Measurements from ENCODE around the gene HSPA14. TPM values are rescaled to one million over a fixed set of nuclear protein-coding genes. Genes with fewer than 3 reads are reported as not detected.

The HSPA14 gene
- total and polyA plus RNA-seq, 10 of the 15 experiments (the other 5 are each of a cell fraction or from before 2014, with no cell fraction given) = 26.6 to 56.1 (median 34.3) TPM

DNA sequence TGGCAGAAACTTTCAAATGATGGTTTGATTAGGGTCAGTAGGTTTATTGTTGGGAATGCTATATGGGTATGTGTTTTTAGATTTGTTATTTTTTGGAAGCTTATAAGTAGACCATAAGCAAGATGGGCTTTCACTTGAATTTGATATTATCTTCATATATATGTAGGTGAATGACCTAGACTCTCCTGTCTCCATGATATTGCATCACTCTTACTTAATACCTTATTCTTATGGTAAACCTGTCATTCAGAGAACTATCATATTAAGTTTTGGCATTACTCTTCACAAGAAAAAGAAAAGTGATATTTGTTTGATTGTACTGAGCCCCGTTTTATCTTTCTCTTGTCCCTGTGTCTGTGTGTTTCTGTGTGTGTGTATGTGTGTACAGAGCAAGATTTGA is 17.3 kb downstream of the HSPA14 start (continued):
- TF ChIP-seq, protein P1, sequence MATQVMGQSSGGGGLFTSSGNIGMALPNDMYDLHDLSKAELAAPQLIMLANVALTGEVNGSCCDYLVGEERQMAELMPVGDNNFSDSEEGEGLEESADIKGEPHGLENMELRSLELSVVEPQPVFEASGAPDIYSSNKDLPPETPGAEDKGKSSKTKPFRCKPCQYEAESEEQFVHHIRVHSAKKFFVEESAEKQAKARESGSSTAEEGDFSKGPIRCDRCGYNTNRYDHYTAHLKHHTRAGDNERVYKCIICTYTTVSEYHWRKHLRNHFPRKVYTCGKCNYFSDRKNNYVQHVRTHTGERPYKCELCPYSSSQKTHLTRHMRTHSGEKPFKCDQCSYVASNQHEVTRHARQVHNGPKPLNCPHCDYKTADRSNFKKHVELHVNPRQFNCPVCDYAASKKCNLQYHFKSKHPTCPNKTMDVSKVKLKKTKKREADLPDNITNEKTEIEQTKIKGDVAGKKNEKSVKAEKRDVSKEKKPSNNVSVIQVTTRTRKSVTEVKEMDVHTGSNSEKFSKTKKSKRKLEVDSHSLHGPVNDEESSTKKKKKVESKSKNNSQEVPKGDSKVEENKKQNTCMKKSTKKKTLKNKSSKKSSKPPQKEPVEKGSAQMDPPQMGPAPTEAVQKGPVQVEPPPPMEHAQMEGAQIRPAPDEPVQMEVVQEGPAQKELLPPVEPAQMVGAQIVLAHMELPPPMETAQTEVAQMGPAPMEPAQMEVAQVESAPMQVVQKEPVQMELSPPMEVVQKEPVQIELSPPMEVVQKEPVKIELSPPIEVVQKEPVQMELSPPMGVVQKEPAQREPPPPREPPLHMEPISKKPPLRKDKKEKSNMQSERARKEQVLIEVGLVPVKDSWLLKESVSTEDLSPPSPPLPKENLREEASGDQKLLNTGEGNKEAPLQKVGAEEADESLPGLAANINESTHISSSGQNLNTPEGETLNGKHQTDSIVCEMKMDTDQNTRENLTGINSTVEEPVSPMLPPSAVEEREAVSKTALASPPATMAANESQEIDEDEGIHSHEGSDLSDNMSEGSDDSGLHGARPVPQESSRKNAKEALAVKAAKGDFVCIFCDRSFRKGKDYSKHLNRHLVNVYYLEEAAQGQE (IDR thresholded peaks at IDR 0.05; ENCODE audit: low read depth, low read length) = no peak
- TF ChIP-seq RFX5 (IDR thresholded peaks at IDR 0.05; ENCODE audit: low read depth, low read length) = no peak
- TF ChIP-seq SMC3 (IDR thresholded peaks at IDR 0.05; ENCODE audit: borderline replicate concordance, low read length) = no peak
- TF ChIP-seq KAT2A (conservative IDR thresholded peaks at IDR 0.05; ENCODE audit: control insufficient read depth, low read depth, low read length) = no peak

- FAIRE-seq (no peak), DNase-seq (ENCODE audit: low read depth, low spot score) (no peak), ATAC-seq (no peak)
- Histone ChIP-seq H2AFZ (ENCODE audit: control insufficient read depth, low read depth, low read length) (no peak overlapping the region), H4K20me1 (ENCODE audit: control insufficient read depth, insufficient read depth) (no peaks in the 10 kb centered on the region), H3K9me3 (replicated peaks; ENCODE audit: control insufficient read depth, insufficient read depth, low read length) (no peaks in the 10 kb centered on the region), H3K4me3 (no peak overlapping the region), H3K36me3 (ENCODE audit: control insufficient read depth in 2 of 2, insufficient read depth in 2 of 2, low read length in 1 of 2) (peaks cover 8 to 11% of the 10 kb centered on the region in 2 experiments), H3K4me1 (ENCODE audit: control insufficient read depth, insufficient read depth, low read length) (no peaks in the 10 kb centered on the region), H3K9ac (ENCODE audit: control insufficient read depth, insufficient read depth, low read length) (no peak overlapping the region), H3K4me2 (ENCODE audit: control insufficient read depth, insufficient read depth) (no peak overlapping the region), H3K27me3 (replicated peaks in 1 of 2; ENCODE audit: control insufficient read depth in 2 of 2, insufficient read depth in 2 of 2, low read length in 1 of 2) (no peaks in the 10 kb centered on the region), H3K27ac (ENCODE audit: control insufficient read depth, insufficient read depth) (no peak overlapping the region), H3K79me2 (ENCODE audit: control insufficient read depth, insufficient read depth, low read length) (no peaks in the 10 kb centered on the region)
- ChIA-PET POLR2A (interaction anchor here (0.6 kb wide), 1 partner anchor 1492 kb away, joined by 3 read pairs; no protein-coding TSS in a partner anchor), RAD21 (ENCODE audit: unreplicated experiment) (no interaction called here), SMC1A (ENCODE audit: uncharacterized antibody, unreplicated experiment) (interaction anchor here (1.3 to 1.5 kb wide), 2 partner anchors 11 kb away, joined by 3 read pairs; no protein-coding TSS in a partner anchor), CTCF (interaction anchor here (1.2 kb wide), 1 partner anchor 15 kb away, joined by 3 read pairs; no protein-coding TSS in a partner anchor)
- intact Hi-C loops (cut with micrococcal nuclease; ENCODE audit: unreplicated experiment) = no loop called here
- TF ChIP-seq ZNF207 (IDR thresholded peaks at IDR 0.05; ENCODE audit: borderline replicate concordance) = no peak
- no peak for TF ChIP-seq HDAC2 (IDR thresholded peaks at IDR 0.05)
- TF ChIP-seq EZH2 (IDR thresholded peaks at IDR 0.05; ENCODE audit: borderline replicate concordance, control insufficient read depth, low read depth, low read length) = no peak
- TF ChIP-seq BACH1 (IDR thresholded peaks at IDR 0.05; ENCODE audit: borderline replicate concordance) = no peak
- no peak for TF ChIP-seq CREM (IDR thresholded peaks at IDR 0.05; ENCODE audit: low read depth)
- TF ChIP-seq, protein P2, sequence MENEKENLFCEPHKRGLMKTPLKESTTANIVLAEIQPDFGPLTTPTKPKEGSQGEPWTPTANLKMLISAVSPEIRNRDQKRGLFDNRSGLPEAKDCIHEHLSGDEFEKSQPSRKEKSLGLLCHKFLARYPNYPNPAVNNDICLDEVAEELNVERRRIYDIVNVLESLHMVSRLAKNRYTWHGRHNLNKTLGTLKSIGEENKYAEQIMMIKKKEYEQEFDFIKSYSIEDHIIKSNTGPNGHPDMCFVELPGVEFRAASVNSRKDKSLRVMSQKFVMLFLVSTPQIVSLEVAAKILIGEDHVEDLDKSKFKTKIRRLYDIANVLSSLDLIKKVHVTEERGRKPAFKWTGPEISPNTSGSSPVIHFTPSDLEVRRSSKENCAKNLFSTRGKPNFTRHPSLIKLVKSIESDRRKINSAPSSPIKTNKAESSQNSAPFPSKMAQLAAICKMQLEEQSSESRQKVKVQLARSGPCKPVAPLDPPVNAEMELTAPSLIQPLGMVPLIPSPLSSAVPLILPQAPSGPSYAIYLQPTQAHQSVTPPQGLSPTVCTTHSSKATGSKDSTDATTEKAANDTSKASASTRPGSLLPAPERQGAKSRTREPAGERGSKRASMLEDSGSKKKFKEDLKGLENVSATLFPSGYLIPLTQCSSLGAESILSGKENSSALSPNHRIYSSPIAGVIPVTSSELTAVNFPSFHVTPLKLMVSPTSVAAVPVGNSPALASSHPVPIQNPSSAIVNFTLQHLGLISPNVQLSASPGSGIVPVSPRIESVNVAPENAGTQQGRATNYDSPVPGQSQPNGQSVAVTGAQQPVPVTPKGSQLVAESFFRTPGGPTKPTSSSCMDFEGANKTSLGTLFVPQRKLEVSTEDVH (IDR thresholded peaks at IDR 0.05; ENCODE audit: low read depth, partially characterized antibody) = no peak
- TF ChIP-seq E2F4 (IDR thresholded peaks at IDR 0.05; ENCODE audit: low read depth, low read length) = no peak
- no peak for TF ChIP-seq SIN3A (IDR thresholded peaks at IDR 0.05; ENCODE audit: low read depth, low read length)
- no peak for TF ChIP-seq ZZZ3 (IDR thresholded peaks at IDR 0.05; ENCODE audit: control insufficient read depth, insufficient read length, low read depth)
- TF ChIP-seq SMC3 (IDR thresholded peaks at IDR 0.05; ENCODE audit: borderline replicate concordance, low read length) = no peak
- no peak for TF ChIP-seq RCOR1 (conservative IDR thresholded peaks at IDR 0.05; ENCODE audit: low read depth, low read length)
- in situ Hi-C loops (cut with MboI) = no loop called here
- BruUV-seq (replicated peaks) = no TSS peak
- WGBS (ENCODE audit: insufficient coverage, insufficient replicate concordance, low lambda C conversion rate, missing lambda C conversion rate) = 91% methylated on average over 6 of the region's 6 CpGs
Measured at GRCh38 chr10:14858338-14858960, 20.3 kb downstream of the HSPA14 start.

Measured in GM12878 (cell line).